ENCODE results near the gene MEIKIN. TPM values are rescaled to one million over a fixed set of nuclear protein-coding genes. Genes with fewer than 3 reads are reported as not detected.

Gene MEIKIN
- polyA plus RNA-seq, 1 donor from 2014 or later = not detected

- Histone ChIP-seq H3K9me3 (ENCODE audit: low read length) (no peaks in the 10 kb centered on the region), H4K20me1 (ENCODE audit: insufficient read depth) (no peaks in the 10 kb centered on the region), H3K4me2 (ENCODE audit: low read length) (no peak overlapping the region), H3K79me2 (replicated peaks; ENCODE audit: insufficient read depth, low read length) (peaks cover 24% of the 10 kb centered on the region), H3K36me3 (ENCODE audit: insufficient read depth, low read length) (no peaks in the 10 kb centered on the region), H3K27me3 (ENCODE audit: insufficient read depth, low read depth, low read length) (no peaks in the 10 kb centered on the region), H3K4me3 (ENCODE audit: low read length) (no peak overlapping the region), H3F3A (ENCODE audit: insufficient read depth, low read length, poor library complexity, severe bottlenecking) (no peaks in the 10 kb centered on the region), H3K9ac (ENCODE audit: low read length) (no peak overlapping the region), H3K9me2 (ENCODE audit: insufficient read depth, low read length) (no peaks in the 10 kb centered on the region), H2AFZ (ENCODE audit: low read depth, low read length) (no peak overlapping the region), H3K27ac (ENCODE audit: low read length) (no peak overlapping the region)
- TF ChIP-seq MXI1 (conservative IDR thresholded peaks at IDR 0.05; ENCODE audit: poor library complexity, severe bottlenecking) = no peak
- no peak for TF ChIP-seq EP300 (conservative IDR thresholded peaks at IDR 0.05; ENCODE audit: poor library complexity, severe bottlenecking)
- TF ChIP-seq RAD21 (conservative IDR thresholded peaks at IDR 0.05) = no peak
- no peak for TF ChIP-seq TAF1 (IDR thresholded peaks at IDR 0.05; ENCODE audit: low read depth)
- no peak for TF ChIP-seq REST (IDR thresholded peaks at IDR 0.05; ENCODE audit: borderline replicate concordance)
- TF ChIP-seq POLR2AphosphoS5 (IDR thresholded peaks at IDR 0.05) = no peak
- TF ChIP-seq SMC3 (conservative IDR thresholded peaks at IDR 0.05; ENCODE audit: poor library complexity) = no peak
- no peak for TF ChIP-seq CTCF (IDR thresholded peaks at IDR 0.05; ENCODE audit: poor library complexity, severe bottlenecking)
- no peak for TF ChIP-seq EZH2 (IDR thresholded peaks at IDR 0.05; ENCODE audit: borderline replicate concordance, insufficient read depth, low read length, poor library complexity, severe bottlenecking)
These were observed 171.7 kb downstream of the MEIKIN start for GRCh38 chr5:131773805-131774204.

GRCh38 chr5:131771692-131772091, 173.8 kb downstream of the MEIKIN start:
- TF ChIP-seq POLR2AphosphoS5 (IDR thresholded peaks at IDR 0.05) (no peak), SMC3 (conservative IDR thresholded peaks at IDR 0.05; ENCODE audit: poor library complexity) (no peak), MXI1 (conservative IDR thresholded peaks at IDR 0.05; ENCODE audit: poor library complexity, severe bottlenecking) (no peak), REST (IDR thresholded peaks at IDR 0.05; ENCODE audit: borderline replicate concordance) (no peak), TAF1 (IDR thresholded peaks at IDR 0.05; ENCODE audit: low read depth) (no peak), RAD21 (conservative IDR thresholded peaks at IDR 0.05) (no peak), EP300 (conservative IDR thresholded peaks at IDR 0.05; ENCODE audit: poor library complexity, severe bottlenecking) (no peak), EZH2 (IDR thresholded peaks at IDR 0.05; ENCODE audit: borderline replicate concordance, insufficient read depth, low read length, poor library complexity, severe bottlenecking) (no peak), CTCF (IDR thresholded peaks at IDR 0.05; ENCODE audit: poor library complexity, severe bottlenecking) (no peak)
- no peaks in the 10 kb centered on the region for H3K27me3 ChIP-seq (ENCODE audit: insufficient read depth, low read depth, low read length)
- no peak overlapping the region for H3K27ac ChIP-seq (ENCODE audit: low read length)
- H2AFZ ChIP-seq (ENCODE audit: low read depth, low read length) = no peak overlapping the region
- H3K9ac ChIP-seq (ENCODE audit: low read length) = no peak overlapping the region
- no peaks in the 10 kb centered on the region for H4K20me1 ChIP-seq (ENCODE audit: insufficient read depth)
- no peaks in the 10 kb centered on the region for H3K36me3 ChIP-seq (ENCODE audit: insufficient read depth, low read length)
- no peak overlapping the region for H3K4me3 ChIP-seq (ENCODE audit: low read length)
- no peaks in the 10 kb centered on the region for H3F3A ChIP-seq (ENCODE audit: insufficient read depth, low read length, poor library complexity, severe bottlenecking)
- H3K9me2 ChIP-seq (ENCODE audit: insufficient read depth, low read length) = no peaks in the 10 kb centered on the region
- H3K79me2 ChIP-seq (replicated peaks; ENCODE audit: insufficient read depth, low read length) = peaks cover 24% of the 10 kb centered on the region
- no peaks in the 10 kb centered on the region for H3K9me3 ChIP-seq (ENCODE audit: low read length)
- H3K4me2 ChIP-seq (ENCODE audit: low read length) = no peak overlapping the region

Data from neural cell (in vitro differentiated cells).